Thymus (tissue), 2 donors: Measurements from ENCODE around the gene PPT2. TPM values are rescaled to one million over a fixed set of nuclear protein-coding genes. Genes with fewer than 3 reads are reported as not detected.

Source experiments
- polyA plus RNA-seq: library from polyadenylated mRNA; stranded (reverse); fragments of 200-250 nt; gene quantifications from one replicate; pipeline ENCODE4 v1.2.3, GENCODE V29; 2013
- total RNA-seq: library from RNA; stranded (reverse); fragments of 120-200 nt; gene quantifications from one replicate; pipeline ENCODE4 v1.2.4, GENCODE V29; 2013
- donor health status: healthy.

The PPT2 gene
- total and polyA plus RNA-seq, 2 donors: 7.6 to 9.8 TPM

Other genes with a start within 250 kb of the PPT2 start
- 9.0 TPM for gene C2, start 226.4 kb upstream of the PPT2 start, total RNA-seq
- gene C2, start 226.4 kb upstream of the PPT2 start, polyA plus RNA-seq: 10.3 TPM
- 17.0 TPM for gene CFB, start 208.0 kb upstream of the PPT2 start, total RNA-seq
- gene CFB, start 208.0 kb upstream of the PPT2 start, polyA plus RNA-seq: 41.0 TPM
- gene NELFE, start 195.2 kb upstream of the PPT2 start, total RNA-seq: 62.9 TPM
- gene NELFE, start 195.2 kb upstream of the PPT2 start, polyA plus RNA-seq: 44.5 TPM
- 25.4 TPM for gene SKIC2, start 195.0 kb upstream of the PPT2 start, total RNA-seq
- 110 TPM for gene SKIC2, start 195.0 kb upstream of the PPT2 start, polyA plus RNA-seq
- 11.8 TPM for gene DXO, start 182.0 kb upstream of the PPT2 start, total RNA-seq
- gene DXO, start 182.0 kb upstream of the PPT2 start, polyA plus RNA-seq: 27.3 TPM
- 43.2 TPM for gene C4A, start 172.1 kb upstream of the PPT2 start, total RNA-seq
- 206 TPM for gene C4A, start 172.1 kb upstream of the PPT2 start, polyA plus RNA-seq
- 47.4 TPM for gene C4B, start 139.3 kb upstream of the PPT2 start, total RNA-seq
- 262 TPM for gene C4B, start 139.3 kb upstream of the PPT2 start, polyA plus RNA-seq
- gene CYP21A2, start 115.7 kb upstream of the PPT2 start, total RNA-seq: 0.24 TPM
- 15.7 TPM for gene CYP21A2, start 115.7 kb upstream of the PPT2 start, polyA plus RNA-seq
- 2.1 TPM for gene TNXB, start 44.8 kb upstream of the PPT2 start, total RNA-seq
- 8.3 TPM for gene TNXB, start 44.8 kb upstream of the PPT2 start, polyA plus RNA-seq
- 16.0 TPM for gene ATF6B, start 25.9 kb upstream of the PPT2 start, total RNA-seq
- 49.2 TPM for gene ATF6B, start 25.9 kb upstream of the PPT2 start, polyA plus RNA-seq
- gene FKBPL, start 23.9 kb upstream of the PPT2 start, total RNA-seq: 6.8 TPM
- 6.0 TPM for gene FKBPL, start 23.9 kb upstream of the PPT2 start, polyA plus RNA-seq
- gene PRRT1, start 2.2 kb upstream of the PPT2 start, total RNA-seq: not detected
- 6.1 TPM for gene PRRT1, start 2.2 kb upstream of the PPT2 start, polyA plus RNA-seq
- 10.5 TPM for gene EGFL8, start 10.5 kb downstream of the PPT2 start, total RNA-seq
- gene EGFL8, start 10.5 kb downstream of the PPT2 start, polyA plus RNA-seq: 31.9 TPM
- 25.2 TPM for gene AGPAT1, start 21.9 kb downstream of the PPT2 start, total RNA-seq
- gene AGPAT1, start 21.9 kb downstream of the PPT2 start, polyA plus RNA-seq: 32.6 TPM
- 62.8 TPM for gene RNF5, start 24.3 kb downstream of the PPT2 start, total RNA-seq
- gene RNF5, start 24.3 kb downstream of the PPT2 start, polyA plus RNA-seq: 77.3 TPM
- 8.5 TPM for gene AGER, start 30.1 kb downstream of the PPT2 start, total RNA-seq
- 81.3 TPM for gene AGER, start 30.1 kb downstream of the PPT2 start, polyA plus RNA-seq
- 28.1 TPM for gene PBX2, start 36.1 kb downstream of the PPT2 start, total RNA-seq
- gene PBX2, start 36.1 kb downstream of the PPT2 start, polyA plus RNA-seq: 76.9 TPM
- 130 TPM for gene GPSM3, start 38.5 kb downstream of the PPT2 start, total RNA-seq
- gene GPSM3, start 38.5 kb downstream of the PPT2 start, polyA plus RNA-seq: 146 TPM
- 2.5 TPM for gene NOTCH4, start 69.9 kb downstream of the PPT2 start, total RNA-seq
- 32.7 TPM for gene NOTCH4, start 69.9 kb downstream of the PPT2 start, polyA plus RNA-seq
- gene TSBP1, start 217.8 kb downstream of the PPT2 start, total RNA-seq: not detected
- not detected for gene TSBP1, start 217.8 kb downstream of the PPT2 start, polyA plus RNA-seq